A673 (cell line): Measurements from ENCODE around the gene ZER1.

Source experiments
- EZH2 ChIP-seq: fragments of 200-600 bp; sonication (generic); IDR thresholded peaks from 2 replicates; pipeline ENCODE4 v1.6.1; 2017; ENCODE audit warnings: borderline replicate concordance, low read depth, mild to moderate bottlenecking, mixed read lengths, antibody characterized with exemption, low read length; ENCODE audit not compliant: poor library complexity, severe bottlenecking
- TF ChIP-seq, protein P1 (sequence below): fragments of 300-800, 200-600 bp; sonication (generic); conservative IDR thresholded peaks from 2 replicates; pipeline ENCODE4 v1.5.1; 2017; ENCODE audit warnings: low read depth, mild to moderate bottlenecking, antibody characterized with exemption, low read length, moderate library complexity, mixed read lengths

DNA sequence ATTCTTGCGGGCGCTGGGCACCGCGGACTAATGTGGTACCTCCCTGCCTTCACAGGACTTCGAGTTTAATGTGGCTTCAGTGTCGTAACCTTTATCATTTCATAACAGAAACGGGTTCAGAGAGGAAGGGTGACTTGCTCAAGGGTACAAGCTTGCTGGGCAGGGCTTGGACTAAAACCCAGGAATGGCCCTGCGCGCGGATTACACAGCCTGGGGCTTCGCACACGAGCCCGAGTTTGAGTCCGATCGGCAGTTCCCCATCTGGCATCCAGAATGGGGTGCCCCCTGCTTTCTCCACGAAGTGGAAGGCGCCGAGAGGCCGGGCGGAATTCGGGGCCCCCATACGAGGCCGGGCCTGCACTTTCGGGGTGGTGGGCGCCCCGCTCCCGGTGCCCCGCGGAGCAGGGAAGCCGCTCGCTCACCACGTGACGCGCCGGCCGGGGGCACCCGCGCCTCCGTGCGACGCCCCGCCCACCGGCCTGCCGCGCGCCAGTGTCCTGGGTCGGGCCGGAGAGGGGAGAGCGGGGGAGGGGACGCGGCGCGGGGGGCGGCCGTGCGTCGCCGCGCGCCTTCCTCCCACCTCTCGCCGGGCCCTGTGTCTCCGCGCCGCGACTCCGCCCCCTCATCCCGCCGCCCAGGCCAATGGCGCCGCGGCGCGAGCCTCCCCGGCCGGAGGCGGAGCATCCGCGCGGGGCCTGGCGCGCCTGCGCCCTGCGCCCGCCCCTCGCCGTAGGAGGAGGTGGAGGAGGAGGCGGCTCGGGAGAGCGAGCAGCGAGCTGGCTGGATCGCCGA, 83.0 kb downstream of the ZER1 start, which contains the start of gene SET:
- TF ChIP-seq, protein P1, sequence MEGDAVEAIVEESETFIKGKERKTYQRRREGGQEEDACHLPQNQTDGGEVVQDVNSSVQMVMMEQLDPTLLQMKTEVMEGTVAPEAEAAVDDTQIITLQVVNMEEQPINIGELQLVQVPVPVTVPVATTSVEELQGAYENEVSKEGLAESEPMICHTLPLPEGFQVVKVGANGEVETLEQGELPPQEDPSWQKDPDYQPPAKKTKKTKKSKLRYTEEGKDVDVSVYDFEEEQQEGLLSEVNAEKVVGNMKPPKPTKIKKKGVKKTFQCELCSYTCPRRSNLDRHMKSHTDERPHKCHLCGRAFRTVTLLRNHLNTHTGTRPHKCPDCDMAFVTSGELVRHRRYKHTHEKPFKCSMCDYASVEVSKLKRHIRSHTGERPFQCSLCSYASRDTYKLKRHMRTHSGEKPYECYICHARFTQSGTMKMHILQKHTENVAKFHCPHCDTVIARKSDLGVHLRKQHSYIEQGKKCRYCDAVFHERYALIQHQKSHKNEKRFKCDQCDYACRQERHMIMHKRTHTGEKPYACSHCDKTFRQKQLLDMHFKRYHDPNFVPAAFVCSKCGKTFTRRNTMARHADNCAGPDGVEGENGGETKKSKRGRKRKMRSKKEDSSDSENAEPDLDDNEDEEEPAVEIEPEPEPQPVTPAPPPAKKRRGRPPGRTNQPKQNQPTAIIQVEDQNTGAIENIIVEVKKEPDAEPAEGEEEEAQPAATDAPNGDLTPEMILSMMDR, result no peak
- TF ChIP-seq EZH2, result no peak
